HepG2 (cell line): ENCODE data around the gene PCGF2. TPM values are rescaled to one million over a fixed set of nuclear protein-coding genes. Genes with fewer than 3 reads are reported as not detected.

Experiments used
- ASH2L ChIP-seq: fragments of 300-600, 200-600 bp; sonication (generic); IDR thresholded peaks from 2 replicates; pipeline ENCODE4 v1.7.0; 2017; ENCODE audit warnings: low read depth, mild to moderate bottlenecking, moderate library complexity, mixed read lengths, low read length; ENCODE audit not compliant: insufficient read length
- CREB1 ChIP-seq, 2 experiments: fragments of 450-650 bp in 1 of 2; IDR thresholded peaks; 2 replicates each; pipeline ENCODE4 v1.6.1; 2016 to 2017; ENCODE audit warnings: control low read depth in 1 of 2, mild to moderate bottlenecking in 1 of 2, missing compliant biosample characterization in 1 of 2, missing genetic modification characterization in 1 of 2
- ELF3 ChIP-seq: IDR thresholded peaks from 2 replicates; pipeline ENCODE4 v1.6.1; 2016; ENCODE audit warnings: missing genetic modification reagents, missing compliant biosample characterization
- GATAD2A ChIP-seq: IDR thresholded peaks from 2 replicates; pipeline ENCODE4 v1.6.1; 2016
- MED1 ChIP-seq: sonication (generic); formaldehyde crosslinking; IDR thresholded peaks from 2 replicates; pipeline ENCODE4 v1.4.0; 2020; ENCODE audit warnings: missing genetic modification reagents
- NR2C2 ChIP-seq: sonication (generic); formaldehyde crosslinking; IDR thresholded peaks from 2 replicates; pipeline ENCODE4 v1.4.0; 2020; ENCODE audit warnings: missing genetic modification reagents, mild to moderate bottlenecking, moderate library complexity, borderline replicate concordance
- POLR2AphosphoS5 ChIP-seq: IDR thresholded peaks from 2 replicates; pipeline ENCODE4 v1.6.1; 2012; ENCODE audit warnings: low read depth, low read length
- SOX13 ChIP-seq, 3 experiments: fragments of 450-650 bp in 1 of 3; sonication (generic) in 1 of 3; formaldehyde crosslinking in 1 of 3; IDR thresholded peaks in 2 of 3; conservative IDR thresholded peaks in 1 of 3; 2 replicates each; pipeline versions ENCODE4 v1.5.0 to v1.6.1; 2016 to 2020; ENCODE audit warnings: antibody characterized with exemption in 1 of 3, mild to moderate bottlenecking in 1 of 3, missing compliant biosample characterization in 1 of 3, missing genetic modification reagents in 1 of 3, moderate library complexity in 1 of 3
- SP4 ChIP-seq: sonication (generic); formaldehyde crosslinking; IDR thresholded peaks from 2 replicates; pipeline ENCODE4 v1.8.1; 2023; ENCODE audit warnings: mild to moderate bottlenecking, missing genetic modification reagents
- SUZ12 ChIP-seq: fragments of 150-350 bp; IDR thresholded peaks from 2 replicates; pipeline ENCODE4 v1.6.1; 2014; ENCODE audit warnings: low read depth, low read length
- ZBTB4 ChIP-seq: sonication (generic); formaldehyde crosslinking; IDR thresholded peaks from 2 replicates; pipeline ENCODE4 v1.4.0; 2020; ENCODE audit warnings: missing genetic modification reagents, mild to moderate bottlenecking, borderline replicate concordance
- ZNF10 ChIP-seq: sonication (generic); formaldehyde crosslinking; IDR thresholded peaks from 2 replicates; pipeline ENCODE4 v1.4.0; 2020; ENCODE audit warnings: mild to moderate bottlenecking, low read depth, missing genetic modification reagents, borderline replicate concordance
- ZNF20 ChIP-seq: sonication (generic); formaldehyde crosslinking; IDR thresholded peaks from 2 replicates; pipeline ENCODE4 v1.4.0; 2020; ENCODE audit warnings: mild to moderate bottlenecking, moderate library complexity, missing genetic modification reagents
- ZNF232 ChIP-seq: sonication (generic); formaldehyde crosslinking; IDR thresholded peaks from 2 replicates; pipeline ENCODE4 v1.4.0; 2020; ENCODE audit warnings: missing genetic modification reagents, borderline replicate concordance
- ZNF253 ChIP-seq: sonication (generic); formaldehyde crosslinking; IDR thresholded peaks from 2 replicates; pipeline ENCODE4 v1.8.0; 2022; ENCODE audit warnings: mild to moderate bottlenecking, missing genetic modification reagents, borderline replicate concordance
- ZNF317 ChIP-seq: sonication (generic); formaldehyde crosslinking; IDR thresholded peaks from 2 replicates; pipeline ENCODE4 v1.5.0; 2020; ENCODE audit warnings: mild to moderate bottlenecking, missing genetic modification reagents
- ZNF687 ChIP-seq: sonication (generic); formaldehyde crosslinking; IDR thresholded peaks from 2 replicates; pipeline ENCODE4 v1.5.1; 2020; ENCODE audit warnings: mild to moderate bottlenecking, missing genetic modification reagents, moderate library complexity
- polyA plus RNA-seq, 8 experiments: library from polyadenylated mRNA; depleted of rRNA in 3 of 8; stranded (reverse) in 7 of 8; unstranded in 1 of 8; fragments of >200 nt; fragmentation: Illumina TruSeq in 4 of 8; extraction: Trizol in 4 of 8; gene quantifications; 2 replicates each; pipeline versions ENCODE4 v1.2.1 to v1.2.3, GENCODE V29; 2011 to 2016; ENCODE audit warnings: low read depth in 4 of 8, missing spikeins in 1 of 8, mixed read lengths in 1 of 8; ENCODE audit not compliant: insufficient read depth in 1 of 8
- total RNA-seq, 5 experiments: library from RNA; depleted of rRNA; stranded (reverse); fragments of >200 nt; fragmentation: Illumina TruSeq; extraction: Trizol; gene quantifications; 2 replicates each; pipeline ENCODE4 v1.2.3, GENCODE V29; 2016; ENCODE audit warnings: low read depth in 1 of 5
- TF ChIP-seq, protein P1 (sequence below): IDR thresholded peaks from 2 replicates; pipeline ENCODE4 v1.6.1; 2012; ENCODE audit warnings: inconsistent platforms
- TF ChIP-seq, protein P2 (sequence below): sonication (generic); formaldehyde crosslinking; conservative IDR thresholded peaks from 2 replicates; pipeline ENCODE4 v1.8.1; 2023; ENCODE audit warnings: missing genetic modification reagents

PCGF2 gene
- total and polyA plus RNA-seq, 2 of the 13 experiments (the other 11 are each of a cell fraction or from before 2014, with no cell fraction given): 11.6 to 29.4 TPM

DNA sequence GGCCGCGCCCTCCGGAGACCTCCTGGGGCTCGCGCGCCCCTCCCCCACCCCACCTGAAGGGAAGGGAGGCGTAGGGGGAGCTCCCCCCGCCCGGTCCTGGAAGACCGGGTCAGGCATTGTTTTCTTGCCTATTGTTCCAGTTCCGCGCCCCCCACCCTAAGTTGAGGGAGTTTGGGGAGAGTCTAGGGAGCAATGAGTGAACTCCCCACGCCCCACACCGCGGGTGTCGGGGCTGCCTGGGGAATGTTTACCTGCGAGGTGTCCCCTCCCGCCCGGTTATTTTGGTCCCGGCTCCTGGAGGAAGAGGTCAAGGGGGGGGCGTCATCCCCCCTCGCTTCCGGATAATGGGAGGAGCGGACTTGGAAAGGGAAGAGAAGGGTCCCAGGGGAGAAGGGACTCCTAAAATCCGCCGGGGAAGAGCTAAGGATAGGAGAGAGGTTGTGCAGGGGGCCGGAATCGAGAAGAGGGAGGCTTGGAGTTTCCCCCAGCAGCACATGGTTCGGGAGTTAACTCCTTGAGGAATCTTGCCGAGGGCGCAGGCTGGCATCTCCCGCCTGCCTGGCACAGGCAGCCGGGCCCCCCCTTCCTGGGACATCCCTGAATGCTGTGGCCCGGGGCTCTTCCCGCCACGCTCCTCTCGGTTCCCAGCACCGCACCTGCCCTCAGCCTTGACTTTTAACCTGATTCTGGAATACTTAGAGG lies 42.2 kb downstream of the PCGF2 start (continued):
- TF ChIP-seq ZBTB4 (no peak), MED1 (CRISPR knock-in tag) (peak; percentile 54), GATAD2A (peak; percentile 63; the same call in 1 of the 2 replicates), ZNF10 (CRISPR knock-in tag) (no peak), ZNF253 (no peak), ZNF232 (0 out of 2 replicates have a peak, but pooled peaks have one; percentile 13), SP4 (CRISPR knock-in tag) (no peak), ASH2L (peak; percentile 43), SUZ12 (no peak), POLR2AphosphoS5 (peak; percentile 45), SOX13 (IDR thresholded peaks at IDR 0.05) (peak; percentile 71; the same call in 1 of the 2 replicates), SOX13 (CRISPR knock-in tag; conservative IDR thresholded peaks at IDR 0.05 in 1 of 2, IDR thresholded peaks at IDR 0.05 in 1 of 2) (peak in 1 of 2 experiments; percentile 83; a peak in 2 of 4 replicates), ZNF687 (peak; percentile 60; the same call in 1 of the 2 replicates), ZNF317 (CRISPR knock-in tag) (no peak), ZNF20 (CRISPR knock-in tag) (0 out of 2 replicates have a peak, but pooled peaks have one; percentile 48), NR2C2 (CRISPR knock-in tag) (peak; percentile 67), ELF3 (CRISPR knock-in tag) (peak; percentile 65), CREB1 (IDR thresholded peaks at IDR 0.05) (no peak), CREB1 (CRISPR knock-in tag; IDR thresholded peaks at IDR 0.05) (0 out of 2 replicates have a peak, but pooled peaks have one; percentile 36)
- TF ChIP-seq, protein P1, sequence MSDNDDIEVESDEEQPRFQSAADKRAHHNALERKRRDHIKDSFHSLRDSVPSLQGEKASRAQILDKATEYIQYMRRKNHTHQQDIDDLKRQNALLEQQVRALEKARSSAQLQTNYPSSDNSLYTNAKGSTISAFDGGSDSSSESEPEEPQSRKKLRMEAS: peak; percentile 58
- TF ChIP-seq, protein P2, sequence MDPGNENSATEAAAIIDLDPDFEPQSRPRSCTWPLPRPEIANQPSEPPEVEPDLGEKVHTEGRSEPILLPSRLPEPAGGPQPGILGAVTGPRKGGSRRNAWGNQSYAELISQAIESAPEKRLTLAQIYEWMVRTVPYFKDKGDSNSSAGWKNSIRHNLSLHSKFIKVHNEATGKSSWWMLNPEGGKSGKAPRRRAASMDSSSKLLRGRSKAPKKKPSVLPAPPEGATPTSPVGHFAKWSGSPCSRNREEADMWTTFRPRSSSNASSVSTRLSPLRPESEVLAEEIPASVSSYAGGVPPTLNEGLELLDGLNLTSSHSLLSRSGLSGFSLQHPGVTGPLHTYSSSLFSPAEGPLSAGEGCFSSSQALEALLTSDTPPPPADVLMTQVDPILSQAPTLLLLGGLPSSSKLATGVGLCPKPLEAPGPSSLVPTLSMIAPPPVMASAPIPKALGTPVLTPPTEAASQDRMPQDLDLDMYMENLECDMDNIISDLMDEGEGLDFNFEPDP (CRISPR knock-in tag): no peak
